ENCODE measurements around the gene GABRG2.

GRCh38 chr5:162096448-162096847 lies 28.9 kb downstream of the GABRG2 start:
- no peak for TF ChIP-seq POLR2A (IDR thresholded peaks at IDR 0.05)
- no peak for TF ChIP-seq CTCF (IDR thresholded peaks at IDR 0.05)

Measured in uterus (tissue), 2 donors.